ENCODE results near the gene LAMA3.

DNA sequence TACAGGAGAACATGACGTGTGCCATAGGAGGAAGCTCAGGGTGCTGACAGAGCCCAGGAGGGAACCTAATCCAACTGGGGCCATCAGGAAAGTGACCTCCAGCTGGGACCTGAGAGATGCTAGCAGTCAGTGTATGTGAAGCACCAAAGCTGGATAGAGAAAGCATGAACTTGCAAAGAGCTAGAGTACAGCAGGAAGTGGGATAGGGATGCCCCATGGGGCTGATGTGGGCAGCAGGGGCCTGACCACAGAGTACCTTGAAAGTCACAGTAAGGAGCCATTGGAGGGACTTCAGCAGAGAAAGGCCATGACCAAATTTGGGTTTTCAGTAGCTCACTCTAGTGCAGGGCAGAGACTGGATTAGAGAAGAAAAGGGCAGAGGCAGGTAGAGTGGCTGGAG, 233.7 kb downstream of the LAMA3 start:
- TF ChIP-seq, protein P1, sequence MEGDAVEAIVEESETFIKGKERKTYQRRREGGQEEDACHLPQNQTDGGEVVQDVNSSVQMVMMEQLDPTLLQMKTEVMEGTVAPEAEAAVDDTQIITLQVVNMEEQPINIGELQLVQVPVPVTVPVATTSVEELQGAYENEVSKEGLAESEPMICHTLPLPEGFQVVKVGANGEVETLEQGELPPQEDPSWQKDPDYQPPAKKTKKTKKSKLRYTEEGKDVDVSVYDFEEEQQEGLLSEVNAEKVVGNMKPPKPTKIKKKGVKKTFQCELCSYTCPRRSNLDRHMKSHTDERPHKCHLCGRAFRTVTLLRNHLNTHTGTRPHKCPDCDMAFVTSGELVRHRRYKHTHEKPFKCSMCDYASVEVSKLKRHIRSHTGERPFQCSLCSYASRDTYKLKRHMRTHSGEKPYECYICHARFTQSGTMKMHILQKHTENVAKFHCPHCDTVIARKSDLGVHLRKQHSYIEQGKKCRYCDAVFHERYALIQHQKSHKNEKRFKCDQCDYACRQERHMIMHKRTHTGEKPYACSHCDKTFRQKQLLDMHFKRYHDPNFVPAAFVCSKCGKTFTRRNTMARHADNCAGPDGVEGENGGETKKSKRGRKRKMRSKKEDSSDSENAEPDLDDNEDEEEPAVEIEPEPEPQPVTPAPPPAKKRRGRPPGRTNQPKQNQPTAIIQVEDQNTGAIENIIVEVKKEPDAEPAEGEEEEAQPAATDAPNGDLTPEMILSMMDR (IDR thresholded peaks at IDR 0.05): no peak
- TF ChIP-seq POLR2A (IDR thresholded peaks at IDR 0.05) (no peak), POLR2AphosphoS5 (IDR thresholded peaks at IDR 0.05) (no peak), EP300 (IDR thresholded peaks at IDR 0.05) (no peak)
